HG03066 (cell line): ENCODE results near the gene FHL3.
"Not testable (repeated sequence)": the region's sequence is repeated elsewhere in the genome, so short reads cannot be mapped to it uniquely, and the experiment has no call there.

Experiments
- ATAC-seq: cut with Tn5 transposase; IDR thresholded peaks from one replicate; pipeline ENCODE4 v1.9.1; 2021; ENCODE audit warnings: low read depth; ENCODE audit not compliant: unreplicated experiment

FHL3 gene

GRCh38 chr1:38037221-38037939, 32.1 kb upstream of the FHL3 start:
- no peak for ATAC-seq

DNA sequence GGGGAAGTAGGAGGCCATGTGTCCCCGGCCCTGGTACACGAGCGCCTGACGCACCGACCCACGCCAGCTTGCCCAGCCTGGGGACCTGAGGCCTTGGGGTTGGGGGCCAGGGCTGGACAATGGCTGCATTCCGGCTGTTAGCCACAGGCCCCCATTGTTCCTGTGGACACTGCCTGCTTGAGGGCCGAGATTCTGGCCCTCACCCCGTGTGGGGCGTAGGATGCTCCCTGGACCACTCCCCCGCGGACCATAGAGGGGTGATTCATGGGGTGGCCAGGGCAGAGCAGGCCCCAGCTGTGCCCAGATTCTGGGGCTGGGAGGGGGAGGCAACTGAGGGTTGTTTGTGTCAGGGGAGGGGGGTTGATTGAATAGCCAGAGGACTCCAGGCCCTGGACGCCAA, 29.6 kb upstream of the FHL3 start:
- no peak for ATAC-seq

- not testable (repeated sequence) for ATAC-seq
Observed at GRCh38 chr1:38032992-38033391, 27.7 kb upstream of the FHL3 start.

DNA sequence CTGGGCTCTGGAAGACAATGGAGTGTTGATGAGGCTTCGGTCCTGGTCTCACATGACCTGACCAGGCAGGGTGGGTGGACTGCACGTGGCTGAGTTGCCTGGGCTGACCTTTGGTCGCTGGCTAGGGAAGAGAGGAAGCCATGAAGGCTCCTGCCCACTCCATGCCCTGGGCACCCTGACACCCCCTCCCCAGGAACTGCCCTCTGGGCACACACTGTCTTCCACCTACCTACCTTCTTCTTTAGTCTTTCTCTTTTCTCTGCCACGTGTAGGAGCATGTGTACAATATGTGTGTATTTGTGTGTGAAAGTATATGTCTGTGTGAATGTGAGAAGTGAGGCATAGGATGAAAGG, 26.2 kb upstream of the FHL3 start:
- no peak for ATAC-seq

DNA sequence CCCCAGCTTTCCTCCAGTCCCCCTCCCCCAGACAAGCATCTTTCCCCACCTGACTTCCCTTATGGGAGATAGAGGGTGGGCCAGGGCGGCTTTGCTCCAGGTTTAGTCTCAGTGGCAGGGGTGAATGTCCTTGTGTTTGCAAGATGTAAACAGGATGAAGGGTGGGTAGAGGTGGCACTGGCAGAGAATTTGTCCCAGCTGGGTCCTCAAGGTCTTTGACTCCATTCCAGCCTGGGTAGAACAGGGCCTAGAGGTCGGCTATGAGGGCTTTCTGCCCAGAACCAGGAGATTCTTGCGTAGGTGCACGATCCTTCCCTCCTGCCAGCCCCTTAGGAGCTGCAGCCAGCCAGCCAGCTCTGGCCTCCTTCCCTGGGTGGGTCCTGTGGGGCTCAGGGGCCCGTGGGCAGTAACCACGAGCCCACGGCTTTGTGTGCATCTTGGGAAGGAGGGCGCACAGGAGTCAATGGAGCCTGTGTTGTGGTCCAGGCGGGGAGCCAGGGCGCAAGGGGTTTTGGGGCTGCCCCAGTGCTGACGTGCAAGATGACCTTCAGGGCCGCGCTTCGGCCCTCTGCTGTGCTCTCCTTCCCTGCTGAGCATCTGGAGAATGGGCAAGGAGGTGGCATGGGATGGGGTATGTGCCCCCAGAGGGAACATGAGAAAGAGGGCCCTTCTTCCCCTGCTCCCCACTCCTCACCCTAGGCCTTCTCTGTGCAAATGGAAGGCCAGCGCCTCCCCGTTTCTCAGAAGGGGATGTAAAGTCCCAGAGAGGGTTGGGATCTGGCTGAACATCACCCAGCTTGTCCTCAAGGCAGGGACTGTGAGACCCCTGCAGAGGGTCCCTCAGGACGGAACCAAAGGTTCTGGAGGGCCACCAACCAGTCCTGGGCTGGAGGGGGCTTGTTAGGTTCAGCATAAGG, 25.5 kb upstream of the FHL3 start:
- no peak for ATAC-seq

GRCh38 chr1:38029685-38030511, 24.6 kb upstream of the FHL3 start:
- ATAC-seq, result no peak

DNA sequence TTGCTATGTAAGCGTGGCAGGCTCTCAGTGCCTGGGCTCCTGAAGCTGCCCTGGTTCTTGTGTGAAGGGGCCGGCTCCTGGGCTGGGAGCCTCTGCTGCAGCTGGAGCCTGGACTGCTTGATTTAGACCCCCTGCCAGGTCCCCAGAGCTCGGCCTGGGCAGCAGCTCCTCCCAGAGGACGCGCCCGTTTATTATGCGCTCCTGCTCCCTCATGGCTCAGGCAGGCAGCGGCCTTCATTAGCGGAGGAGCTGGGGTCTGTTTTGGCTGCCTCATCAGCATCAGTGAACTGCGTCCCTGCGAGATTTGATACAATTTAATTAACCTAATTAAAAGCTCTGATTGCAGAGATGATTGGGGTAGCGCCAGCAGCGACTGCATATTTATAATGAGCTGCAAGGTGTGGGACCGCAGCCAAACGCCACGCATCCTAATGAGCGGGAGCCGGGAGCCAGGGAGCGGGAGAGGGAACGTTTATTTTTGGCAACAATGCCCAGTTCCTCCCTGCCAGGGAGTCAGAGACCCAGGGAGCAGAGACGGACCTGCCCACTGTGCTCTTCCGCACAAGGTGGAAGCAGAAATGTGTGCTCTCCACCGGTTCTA, 23.9 kb upstream of the FHL3 start:
- no peak for ATAC-seq

- no peak for ATAC-seq
Observed at GRCh38 chr1:38028671-38029070, 23.4 kb upstream of the FHL3 start.

- ATAC-seq, result peak; percentile 80
Observed at GRCh38 chr1:38028105-38028591, 22.8 kb upstream of the FHL3 start.

DNA sequence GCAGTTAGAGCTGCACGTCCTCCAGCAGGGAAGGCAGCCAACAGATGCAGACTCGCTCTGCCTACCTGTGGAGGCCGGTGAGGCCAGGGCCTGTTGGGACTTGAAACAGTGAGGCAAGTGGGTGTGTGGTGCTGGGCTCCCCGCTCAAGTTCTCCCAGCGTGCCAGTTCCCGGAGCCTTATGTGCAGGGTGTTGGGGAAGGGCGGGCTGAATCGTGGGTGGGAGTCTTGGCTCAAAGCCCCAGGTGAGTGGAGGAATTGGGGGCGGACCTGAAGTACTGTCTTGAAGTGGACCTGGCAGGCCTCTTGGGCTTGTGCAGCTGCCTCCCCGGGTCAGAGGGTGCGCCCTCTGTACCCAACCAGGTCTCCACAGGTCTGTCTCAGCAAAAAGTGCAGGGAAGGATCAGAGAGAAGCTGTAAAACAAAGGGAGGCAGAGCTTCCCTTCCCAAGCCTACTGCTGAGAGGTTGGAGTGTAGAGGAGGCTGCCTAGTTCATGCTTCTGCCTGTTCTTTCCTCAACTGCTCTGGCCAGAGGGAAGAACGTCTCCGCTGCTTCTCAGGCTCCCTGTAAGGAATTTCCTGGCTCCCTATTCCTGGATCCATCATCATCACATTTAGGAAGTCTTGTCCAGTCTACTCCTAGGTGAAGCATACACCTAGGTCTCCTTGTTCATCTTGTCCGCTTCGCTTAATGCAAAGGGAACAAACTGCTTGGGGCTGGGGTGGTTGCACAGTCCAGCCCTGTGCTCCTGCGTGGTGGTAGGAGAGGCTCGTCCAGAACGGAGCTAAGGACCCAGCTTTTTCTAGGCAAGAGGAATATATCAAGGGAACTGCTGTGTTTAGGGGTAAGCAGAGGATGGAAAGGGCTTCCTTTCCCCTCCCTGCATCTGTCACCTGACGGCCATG, 22.1 kb upstream of the FHL3 start:
- ATAC-seq, result no peak

DNA sequence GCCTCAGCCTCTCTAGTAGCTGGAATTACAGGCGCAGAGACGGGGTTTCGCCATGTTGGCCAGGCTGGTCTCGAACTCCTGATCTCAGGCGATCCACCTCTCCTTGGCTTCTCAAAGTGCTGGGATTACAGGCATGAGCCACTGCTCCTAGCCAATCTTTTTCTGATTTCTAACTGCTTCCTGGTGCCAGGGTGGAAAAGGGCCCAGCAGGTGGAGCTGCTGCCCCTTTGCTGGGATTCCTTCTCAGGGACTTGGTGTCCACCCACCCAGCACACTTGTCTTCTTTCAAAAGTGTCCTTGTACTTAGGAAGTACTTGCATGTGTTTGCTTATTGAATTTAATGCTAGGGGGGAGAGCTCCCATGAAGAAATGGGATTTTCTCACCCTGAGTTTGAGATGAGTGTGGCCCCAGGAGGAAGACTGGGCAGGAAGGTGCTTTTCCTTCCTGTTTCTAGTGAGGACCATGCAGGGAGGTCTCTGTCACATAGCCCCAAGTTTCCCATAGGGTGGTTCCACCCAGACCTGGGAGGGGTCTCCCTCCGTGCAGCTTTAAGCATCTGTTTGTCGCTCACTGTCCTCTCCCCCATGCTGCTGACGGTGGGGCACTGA, 21.4 kb upstream of the FHL3 start:
- ATAC-seq, result no peak

DNA sequence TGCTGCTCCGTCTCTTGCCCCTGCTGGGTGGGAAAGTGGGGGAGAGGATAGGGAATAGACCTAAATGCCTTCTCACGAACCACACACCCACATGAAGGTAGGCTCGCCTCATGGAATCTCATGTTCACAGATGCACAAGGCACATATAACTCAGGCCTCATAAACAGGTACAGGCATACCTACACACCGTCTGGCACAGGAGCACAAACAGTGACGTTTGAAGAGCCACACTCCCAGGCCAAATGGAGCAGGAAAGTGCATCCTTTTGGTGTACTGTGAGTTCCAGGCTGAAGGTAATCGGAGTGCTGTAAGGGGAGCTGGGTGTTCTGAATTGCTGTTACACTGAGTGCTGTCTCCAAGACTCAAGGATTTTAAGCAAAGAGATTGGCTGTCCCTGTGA, 20.4 kb upstream of the FHL3 start:
- ATAC-seq, result no peak

GRCh38 chr1:38025233-38025632, 19.9 kb upstream of the FHL3 start:
- ATAC-seq, result no peak

GRCh38 chr1:38022810-38023209, 17.5 kb upstream of the FHL3 start:
- ATAC-seq, result no peak

- ATAC-seq, result no peak
Observed at GRCh38 chr1:38021969-38022368, 16.7 kb upstream of the FHL3 start.

- ATAC-seq, result no peak
Observed at GRCh38 chr1:38020396-38020795, 15.1 kb upstream of the FHL3 start.

GRCh38 chr1:38018864-38019343, 13.6 kb upstream of the FHL3 start:
- ATAC-seq, result no peak

DNA sequence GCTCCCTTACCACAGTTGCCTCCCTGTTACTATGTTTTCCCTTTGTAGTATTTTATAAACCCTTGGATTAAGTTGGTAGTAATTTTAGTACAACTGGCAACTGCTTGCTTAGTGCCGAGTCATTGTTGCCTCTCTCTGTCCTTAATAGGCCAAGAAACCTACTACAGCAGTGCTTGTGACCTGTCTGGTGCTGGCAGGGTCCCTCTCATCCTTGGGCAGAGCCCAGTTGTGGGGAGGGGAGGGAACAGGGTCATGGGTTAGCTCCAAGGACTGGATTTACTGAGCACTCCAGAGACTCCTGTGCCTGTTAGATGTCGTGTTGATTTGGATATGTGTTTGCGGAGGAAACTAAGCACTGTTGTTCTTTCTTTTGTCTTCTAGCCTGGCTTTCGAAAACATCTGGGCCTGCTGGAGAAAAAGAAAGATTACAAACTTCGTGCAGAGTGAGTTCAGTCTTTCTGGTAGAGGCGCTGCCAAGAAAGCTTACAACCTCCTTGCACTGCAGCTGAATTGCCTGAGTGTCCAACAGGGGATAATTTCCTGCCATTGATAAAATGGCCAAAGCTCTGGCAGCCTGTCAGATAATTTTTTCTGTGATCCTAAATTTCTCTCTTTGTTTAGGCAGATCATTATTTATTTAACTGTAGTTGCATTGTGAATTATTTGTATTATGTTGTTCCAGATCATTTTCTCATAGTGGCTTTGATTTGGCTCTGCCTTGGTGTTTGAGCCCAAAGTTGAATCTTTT, 10.8 kb upstream of the FHL3 start:
- ATAC-seq, result no peak
